HepG2 (cell line): ENCODE results near the gene ACAP3. TPM values are rescaled to one million over a fixed set of nuclear protein-coding genes. Genes with fewer than 3 reads are reported as not detected.

ENCODE experiments used
- AGO2 ChIP-seq: fragments of 200-400 bp; formaldehyde crosslinking; optimal IDR thresholded peaks from 2 replicates; pipeline ENCODE3; 2017; ENCODE audit warnings: mild to moderate bottlenecking, low read depth, low read length, moderate library complexity
- ARID5B ChIP-seq: IDR thresholded peaks from 2 replicates; pipeline ENCODE4 v1.4.0; 2020; ENCODE audit warnings: mild to moderate bottlenecking, missing genetic modification reagents
- ATF7 ChIP-seq, 2 experiments: fragments of 450-650 bp in 1 of 2; sonication (generic) in 1 of 2; formaldehyde crosslinking in 1 of 2; IDR thresholded peaks; 2 replicates each; pipeline versions ENCODE4 v1.4.0 to v1.6.1; 2016 to 2020; ENCODE audit warnings: antibody characterized with exemption in 1 of 2, mild to moderate bottlenecking in 1 of 2, missing genetic modification reagents in 1 of 2
- HIC2 ChIP-seq: sonication (generic); formaldehyde crosslinking; IDR thresholded peaks from 2 replicates; pipeline ENCODE4 v1.9.0; 2022; ENCODE audit warnings: low read depth, missing genetic modification reagents
- HINFP ChIP-seq: sonication (generic); formaldehyde crosslinking; IDR thresholded peaks from 2 replicates; pipeline ENCODE4 v1.4.0; 2020; ENCODE audit warnings: low read depth, mild to moderate bottlenecking, missing genetic modification reagents
- HOXA3 ChIP-seq: sonication (generic); formaldehyde crosslinking; IDR thresholded peaks from 2 replicates; pipeline ENCODE4 v1.5.0; 2020; ENCODE audit warnings: missing genetic modification reagents
- MAX ChIP-seq: IDR thresholded peaks from 2 replicates; pipeline ENCODE4 v1.6.1; 2012; ENCODE audit warnings: inconsistent platforms
- MTA1 ChIP-seq: sonication (generic); formaldehyde crosslinking; IDR thresholded peaks from 2 replicates; pipeline ENCODE4 v1.4.0; 2020; ENCODE audit warnings: missing genetic modification reagents, mild to moderate bottlenecking, borderline replicate concordance
- MXI1 ChIP-seq: IDR thresholded peaks from 3 replicates; pipeline ENCODE4 v1.6.1; 2012; ENCODE audit warnings: low read depth, low read length, inconsistent platforms, borderline replicate concordance
- PPARG ChIP-seq: conservative IDR thresholded peaks from 2 replicates; pipeline ENCODE4 v1.6.1; 2016; ENCODE audit warnings: missing biosample characterization, missing genetic modification reagents
- RARA ChIP-seq: IDR thresholded peaks from 2 replicates; pipeline ENCODE4 v1.6.1; 2016; ENCODE audit warnings: missing genetic modification reagents, missing compliant biosample characterization
- TMF1 ChIP-seq: sonication (generic); formaldehyde crosslinking; IDR thresholded peaks from 2 replicates; pipeline ENCODE4 v1.8.1; 2022; ENCODE audit warnings: low read depth, missing genetic modification reagents
- ZBTB38 ChIP-seq: sonication (generic); formaldehyde crosslinking; IDR thresholded peaks from 2 replicates; pipeline ENCODE4 v1.5.1; 2020; ENCODE audit warnings: mild to moderate bottlenecking, missing genetic modification reagents
- ZBTB42 ChIP-seq: sonication (generic); formaldehyde crosslinking; IDR thresholded peaks from 2 replicates; pipeline ENCODE4 v1.5.0; 2020; ENCODE audit warnings: mild to moderate bottlenecking, missing genetic modification reagents
- ZNF329 ChIP-seq: sonication (generic); formaldehyde crosslinking; IDR thresholded peaks from 2 replicates; pipeline ENCODE4 v1.9.0; 2021; ENCODE audit warnings: low read depth, mild to moderate bottlenecking, missing genetic modification reagents
- ZNF350 ChIP-seq: sonication (generic); formaldehyde crosslinking; IDR thresholded peaks from 2 replicates; pipeline ENCODE4 v1.4.0; 2020; ENCODE audit warnings: mild to moderate bottlenecking, low read depth, missing genetic modification reagents, borderline replicate concordance
- ZNF484 ChIP-seq: sonication (generic); formaldehyde crosslinking; IDR thresholded peaks from 2 replicates; pipeline ENCODE4 v1.5.1; 2020; ENCODE audit warnings: mild to moderate bottlenecking, low read depth, missing genetic modification reagents, borderline replicate concordance
- ZNF776 ChIP-seq: sonication (generic); formaldehyde crosslinking; IDR thresholded peaks from 2 replicates; pipeline ENCODE4 v1.4.0; 2020; ENCODE audit warnings: mild to moderate bottlenecking, missing genetic modification reagents
- ZNF800 ChIP-seq: sonication (generic); formaldehyde crosslinking; IDR thresholded peaks from 2 replicates; pipeline ENCODE4 v1.4.0; 2020; ENCODE audit warnings: missing genetic modification reagents
- polyA plus RNA-seq, 8 experiments: library from polyadenylated mRNA; depleted of rRNA in 3 of 8; stranded (reverse) in 7 of 8; unstranded in 1 of 8; fragments of >200 nt; fragmentation: Illumina TruSeq in 4 of 8; extraction: Trizol in 4 of 8; gene quantifications; 2 replicates each; pipeline versions ENCODE4 v1.2.1 to v1.2.3, GENCODE V29; 2011 to 2016; ENCODE audit warnings: low read depth in 4 of 8, missing spikeins in 1 of 8, mixed read lengths in 1 of 8; ENCODE audit not compliant: insufficient read depth in 1 of 8
- total RNA-seq, 5 experiments: library from RNA; depleted of rRNA; stranded (reverse); fragments of >200 nt; fragmentation: Illumina TruSeq; extraction: Trizol; gene quantifications; 2 replicates each; pipeline ENCODE4 v1.2.3, GENCODE V29; 2016; ENCODE audit warnings: low read depth in 1 of 5

The ACAP3 gene
- total and polyA plus RNA-seq, 2 of the 13 experiments (the other 11 are each of a cell fraction or from before 2014, with no cell fraction given) = 29.4 to 50.8 TPM

GRCh38 chr1:1309251-1310108 is 1.8 kb upstream of the ACAP3 start (continued):
- TF ChIP-seq ZNF800 (CRISPR knock-in tag) (no peak), AGO2 (peak; percentile 79), MXI1 (no peak), ZBTB38 (CRISPR knock-in tag) (peak; percentile 85), ZNF484 (CRISPR knock-in tag) (no peak), PPARG (no peak), ZNF350 (CRISPR knock-in tag) (peak; percentile 32; the same call in 1 of the 2 replicates), MAX (0 out of 2 replicates have a peak, but pooled peaks have one; percentile 25), RARA (CRISPR knock-in tag) (no peak), ZBTB42 (CRISPR knock-in tag) (no peak), ATF7 (IDR thresholded peaks at IDR 0.05) (no peak), ATF7 (CRISPR knock-in tag; IDR thresholded peaks at IDR 0.05) (no peak), HOXA3 (CRISPR knock-in tag) (peak; percentile 33; the same call in 1 of the 2 replicates), MTA1 (CRISPR knock-in tag) (0 out of 2 replicates have a peak, but pooled peaks have one; percentile 8), HINFP (CRISPR knock-in tag) (no peak), HIC2 (CRISPR knock-in tag) (no peak), ZNF776 (CRISPR knock-in tag) (0 out of 2 replicates have a peak, but pooled peaks have one; percentile 12), TMF1 (no peak), ARID5B (CRISPR knock-in tag) (0 out of 2 replicates have a peak, but pooled peaks have one; percentile 5), ZNF329 (CRISPR knock-in tag) (no peak)
